WTC11 (cell line): ENCODE results near the gene MTNR1A. TPM values are rescaled to one million over a fixed set of nuclear protein-coding genes. Genes with fewer than 3 reads are reported as not detected.

Experiments used
- ATAC-seq: fragments of 200-7000 bp; cut with Tn5 transposase; 2 replicates; pipeline ENCODE4 v1.10.0; 2021; ENCODE audit warnings: mild to moderate bottlenecking, moderate library complexity
- CTCF ChIA-PET: fragments of 300-600 bp; sonication (Branson Sonifier 250); formaldehyde crosslinking; loops from one replicate; lab custom pipeline; 2021; ENCODE audit warnings: antibody characterized with exemption; lab: Charles Lee
- POLR2A ChIA-PET: fragments of 350-600 bp; sonication (Branson Sonifier 250); formaldehyde crosslinking; loops from one replicate; lab custom pipeline; 2021; ENCODE audit warnings: antibody characterized with exemption; lab: Charles Lee
- DNase-seq: peaks from one replicate; pipeline ENCODE4 v3.0.0; 2021; ENCODE audit warnings: low spot score
- H3K27ac Mint-ChIP-seq: 2 replicates; pipeline ENCODE4 v1.8.0; 2021; ENCODE audit warnings: mixed read lengths
- H3K27me3 Mint-ChIP-seq: 2 replicates; pipeline ENCODE4 v1.8.0; 2021; ENCODE audit warnings: low read depth, mild to moderate bottlenecking, moderate library complexity, mixed read lengths
- H3K36me3 Mint-ChIP-seq: 2 replicates; pipeline ENCODE4 v1.8.0; 2021; ENCODE audit warnings: mixed read lengths
- H3K4me1 Mint-ChIP-seq: 2 replicates; pipeline ENCODE4 v1.8.0; 2022; ENCODE audit warnings: mixed read lengths
- H3K4me3 Mint-ChIP-seq: 2 replicates; pipeline ENCODE4 v1.8.0; 2021; ENCODE audit warnings: mild to moderate bottlenecking, moderate library complexity, mixed read lengths
- H3K9me3 Mint-ChIP-seq: 2 replicates; pipeline ENCODE4 v1.8.0; 2021; ENCODE audit warnings: mixed read lengths
- ATF1 ChIP-seq: sonication (generic); formaldehyde crosslinking; IDR thresholded peaks from 2 replicates; pipeline ENCODE4 v1.8.1; 2023; ENCODE audit warnings: mild to moderate bottlenecking, moderate library complexity, missing genetic modification reagents
- CREB1 ChIP-seq: sonication (generic); formaldehyde crosslinking; IDR thresholded peaks from 2 replicates; pipeline ENCODE4 v1.8.0; 2023; ENCODE audit warnings: mild to moderate bottlenecking, missing genetic modification reagents
- E2F1 ChIP-seq: sonication (generic); formaldehyde crosslinking; IDR thresholded peaks from 2 replicates; pipeline ENCODE4 v1.8.0; 2022; ENCODE audit warnings: mild to moderate bottlenecking, missing genetic modification reagents
- ELF4 ChIP-seq: sonication (generic); formaldehyde crosslinking; IDR thresholded peaks from 2 replicates; pipeline ENCODE4 v1.8.1; 2022; ENCODE audit warnings: low read depth, mild to moderate bottlenecking, moderate library complexity, missing genetic modification reagents
- FOXJ3 ChIP-seq: sonication (generic); formaldehyde crosslinking; IDR thresholded peaks from 2 replicates; pipeline ENCODE4 v1.9.0; 2021; ENCODE audit warnings: missing genetic modification reagents, mild to moderate bottlenecking, borderline replicate concordance
- FOXK1 ChIP-seq: sonication (generic); formaldehyde crosslinking; IDR thresholded peaks from 2 replicates; pipeline ENCODE4 v1.8.0; 2022; ENCODE audit warnings: mild to moderate bottlenecking, moderate library complexity, missing genetic modification reagents
- GABPB1 ChIP-seq: sonication (generic); formaldehyde crosslinking; IDR thresholded peaks from 2 replicates; pipeline ENCODE4 v1.8.1; 2023; ENCODE audit warnings: mild to moderate bottlenecking, missing genetic modification reagents
- HMGXB4 ChIP-seq: sonication (generic); formaldehyde crosslinking; IDR thresholded peaks from 2 replicates; pipeline ENCODE4 v1.8.1; 2023; ENCODE audit warnings: mild to moderate bottlenecking, moderate library complexity, missing genetic modification reagents
- OVOL2 ChIP-seq: fragments of 250-450 bp; sonication (Bioruptor Pico); IDR thresholded peaks from 2 replicates; pipeline ENCODE4 v1.9.0; 2021; ENCODE audit warnings: mild to moderate bottlenecking, borderline replicate concordance
- PRRX2 ChIP-seq: fragments of 250-450 bp; sonication (Bioruptor Pico); IDR thresholded peaks from 2 replicates; pipeline ENCODE4 v1.8.0; 2021; ENCODE audit warnings: mild to moderate bottlenecking
- RORB ChIP-seq: fragments of 250-450 bp; sonication (Bioruptor Pico); IDR thresholded peaks from 2 replicates; pipeline ENCODE4 v1.9.0; 2021; ENCODE audit warnings: mild to moderate bottlenecking
- SP1 ChIP-seq: sonication (generic); formaldehyde crosslinking; conservative IDR thresholded peaks from 2 replicates; pipeline ENCODE4 v1.8.1; 2022; ENCODE audit warnings: missing genetic modification reagents
- TP53 ChIP-seq: sonication (generic); formaldehyde crosslinking; IDR thresholded peaks from 2 replicates; pipeline ENCODE4 v1.8.1; 2023; ENCODE audit warnings: mild to moderate bottlenecking, missing genetic modification reagents
- ZNF416 ChIP-seq: fragments of 250-450 bp; sonication (Bioruptor Pico); IDR thresholded peaks from 2 replicates; pipeline ENCODE4 v1.9.0; 2021; ENCODE audit warnings: mild to moderate bottlenecking, inconsistent platforms
- total RNA-seq: library from RNA; stranded (reverse); gene quantifications from 3 replicates; pipeline ENCODE4 v1.2.3, GENCODE V29; 2021
- TF ChIP-seq, protein P1 (sequence below): sonication (generic); formaldehyde crosslinking; IDR thresholded peaks from 2 replicates; pipeline ENCODE4 v1.8.1; 2023; ENCODE audit warnings: mild to moderate bottlenecking, missing genetic modification reagents
- TF ChIP-seq, protein P2 (sequence below): sonication (generic); formaldehyde crosslinking; IDR thresholded peaks from 2 replicates; pipeline ENCODE4 v1.8.1; 2022; ENCODE audit warnings: missing genetic modification reagents, borderline replicate concordance
- TF ChIP-seq, protein P3 (sequence below): fragments of 200-600 bp; IDR thresholded peaks from 2 replicates; pipeline ENCODE4 v1.8.0; 2022; ENCODE audit warnings: antibody characterized with exemption
- TF ChIP-seq, protein P4 (sequence below): sonication (generic); formaldehyde crosslinking; IDR thresholded peaks from 2 replicates; pipeline ENCODE4 v1.8.1; 2023; ENCODE audit warnings: mild to moderate bottlenecking, missing genetic modification reagents
- TF ChIP-seq, protein P5 (sequence below): sonication (generic); formaldehyde crosslinking; IDR thresholded peaks from 2 replicates; pipeline ENCODE4 v1.8.0; 2022; ENCODE audit warnings: mild to moderate bottlenecking, missing genetic modification reagents

The MTNR1A gene
- total RNA-seq, 1 experiment from 2014 or later, result 1.0 TPM

DNA sequence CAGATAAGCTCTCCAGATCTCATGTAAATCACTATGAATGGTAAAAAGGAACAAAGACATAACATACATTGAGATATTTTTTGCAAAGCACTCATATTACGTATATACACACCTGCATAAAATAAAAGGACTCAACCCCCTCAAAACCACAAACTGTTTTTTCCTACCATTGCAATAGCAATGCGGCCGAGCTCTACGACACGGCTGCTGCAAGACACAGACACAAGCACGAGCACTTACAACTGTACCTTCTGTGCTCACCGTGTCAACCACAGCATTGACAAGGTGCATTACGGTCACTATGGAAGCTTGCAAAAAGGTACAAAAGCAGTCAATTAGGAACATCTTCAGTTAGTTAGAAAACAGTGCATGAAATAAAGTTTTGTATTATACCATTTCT, 37.1 kb upstream of the MTNR1A start:
- H3K9me3 Mint-ChIP-seq, result no peaks in the 10 kb centered on the region

GRCh38 chr4:186591651-186592050, 36.3 kb upstream of the MTNR1A start:
- Mint-ChIP-seq H3K4me3 (no peak overlapping the region), H3K36me3 (peaks cover 55% of the 10 kb centered on the region), H3K27ac (no peak overlapping the region), H3K27me3 (no peaks in the 10 kb centered on the region), H3K9me3 (no peaks in the 10 kb centered on the region), H3K4me1 (peaks cover 2% of the 10 kb centered on the region; the same call in 1 of the 2 replicates)
- ChIA-PET POLR2A (no interaction called here), CTCF (interaction anchor here (0.5 kb wide), 1 partner anchor 16 kb away, joined by 3 read pairs; no protein-coding TSS in a partner anchor)
- DNase-seq (no peak), ATAC-seq (no peak)
- TF ChIP-seq RORB (CRISPR knock-in tag) (no peak), OVOL2 (no peak), TP53 (CRISPR knock-in tag) (no peak), ZNF416 (no peak), ELF4 (CRISPR knock-in tag) (no peak), FOXK1 (no peak), CREB1 (CRISPR knock-in tag) (no peak), PRRX2 (CRISPR knock-in tag) (no peak), GABPB1 (CRISPR knock-in tag) (no peak), ATF1 (CRISPR knock-in tag) (no peak)
- TF ChIP-seq, protein P1, sequence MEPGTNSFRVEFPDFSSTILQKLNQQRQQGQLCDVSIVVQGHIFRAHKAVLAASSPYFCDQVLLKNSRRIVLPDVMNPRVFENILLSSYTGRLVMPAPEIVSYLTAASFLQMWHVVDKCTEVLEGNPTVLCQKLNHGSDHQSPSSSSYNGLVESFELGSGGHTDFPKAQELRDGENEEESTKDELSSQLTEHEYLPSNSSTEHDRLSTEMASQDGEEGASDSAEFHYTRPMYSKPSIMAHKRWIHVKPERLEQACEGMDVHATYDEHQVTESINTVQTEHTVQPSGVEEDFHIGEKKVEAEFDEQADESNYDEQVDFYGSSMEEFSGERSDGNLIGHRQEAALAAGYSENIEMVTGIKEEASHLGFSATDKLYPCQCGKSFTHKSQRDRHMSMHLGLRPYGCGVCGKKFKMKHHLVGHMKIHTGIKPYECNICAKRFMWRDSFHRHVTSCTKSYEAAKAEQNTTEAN (CRISPR knock-in tag), result no peak
- TF ChIP-seq, protein P2, sequence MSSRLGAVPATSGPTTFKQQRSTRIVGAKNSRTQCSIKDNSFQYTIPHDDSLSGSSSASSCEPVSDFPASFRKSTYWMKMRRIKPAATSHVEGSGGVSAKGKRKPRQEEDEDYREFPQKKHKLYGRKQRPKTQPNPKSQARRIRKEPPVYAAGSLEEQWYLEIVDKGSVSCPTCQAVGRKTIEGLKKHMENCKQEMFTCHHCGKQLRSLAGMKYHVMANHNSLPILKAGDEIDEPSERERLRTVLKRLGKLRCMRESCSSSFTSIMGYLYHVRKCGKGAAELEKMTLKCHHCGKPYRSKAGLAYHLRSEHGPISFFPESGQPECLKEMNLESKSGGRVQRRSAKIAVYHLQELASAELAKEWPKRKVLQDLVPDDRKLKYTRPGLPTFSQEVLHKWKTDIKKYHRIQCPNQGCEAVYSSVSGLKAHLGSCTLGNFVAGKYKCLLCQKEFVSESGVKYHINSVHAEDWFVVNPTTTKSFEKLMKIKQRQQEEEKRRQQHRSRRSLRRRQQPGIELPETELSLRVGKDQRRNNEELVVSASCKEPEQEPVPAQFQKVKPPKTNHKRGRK (CRISPR knock-in tag), result no peak
- TF ChIP-seq, protein P3, sequence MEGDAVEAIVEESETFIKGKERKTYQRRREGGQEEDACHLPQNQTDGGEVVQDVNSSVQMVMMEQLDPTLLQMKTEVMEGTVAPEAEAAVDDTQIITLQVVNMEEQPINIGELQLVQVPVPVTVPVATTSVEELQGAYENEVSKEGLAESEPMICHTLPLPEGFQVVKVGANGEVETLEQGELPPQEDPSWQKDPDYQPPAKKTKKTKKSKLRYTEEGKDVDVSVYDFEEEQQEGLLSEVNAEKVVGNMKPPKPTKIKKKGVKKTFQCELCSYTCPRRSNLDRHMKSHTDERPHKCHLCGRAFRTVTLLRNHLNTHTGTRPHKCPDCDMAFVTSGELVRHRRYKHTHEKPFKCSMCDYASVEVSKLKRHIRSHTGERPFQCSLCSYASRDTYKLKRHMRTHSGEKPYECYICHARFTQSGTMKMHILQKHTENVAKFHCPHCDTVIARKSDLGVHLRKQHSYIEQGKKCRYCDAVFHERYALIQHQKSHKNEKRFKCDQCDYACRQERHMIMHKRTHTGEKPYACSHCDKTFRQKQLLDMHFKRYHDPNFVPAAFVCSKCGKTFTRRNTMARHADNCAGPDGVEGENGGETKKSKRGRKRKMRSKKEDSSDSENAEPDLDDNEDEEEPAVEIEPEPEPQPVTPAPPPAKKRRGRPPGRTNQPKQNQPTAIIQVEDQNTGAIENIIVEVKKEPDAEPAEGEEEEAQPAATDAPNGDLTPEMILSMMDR, result no peak
- TF ChIP-seq, protein P4, sequence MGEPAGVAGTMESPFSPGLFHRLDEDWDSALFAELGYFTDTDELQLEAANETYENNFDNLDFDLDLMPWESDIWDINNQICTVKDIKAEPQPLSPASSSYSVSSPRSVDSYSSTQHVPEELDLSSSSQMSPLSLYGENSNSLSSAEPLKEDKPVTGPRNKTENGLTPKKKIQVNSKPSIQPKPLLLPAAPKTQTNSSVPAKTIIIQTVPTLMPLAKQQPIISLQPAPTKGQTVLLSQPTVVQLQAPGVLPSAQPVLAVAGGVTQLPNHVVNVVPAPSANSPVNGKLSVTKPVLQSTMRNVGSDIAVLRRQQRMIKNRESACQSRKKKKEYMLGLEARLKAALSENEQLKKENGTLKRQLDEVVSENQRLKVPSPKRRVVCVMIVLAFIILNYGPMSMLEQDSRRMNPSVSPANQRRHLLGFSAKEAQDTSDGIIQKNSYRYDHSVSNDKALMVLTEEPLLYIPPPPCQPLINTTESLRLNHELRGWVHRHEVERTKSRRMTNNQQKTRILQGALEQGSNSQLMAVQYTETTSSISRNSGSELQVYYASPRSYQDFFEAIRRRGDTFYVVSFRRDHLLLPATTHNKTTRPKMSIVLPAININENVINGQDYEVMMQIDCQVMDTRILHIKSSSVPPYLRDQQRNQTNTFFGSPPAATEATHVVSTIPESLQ (CRISPR knock-in tag), result no peak
- TF ChIP-seq, protein P5, sequence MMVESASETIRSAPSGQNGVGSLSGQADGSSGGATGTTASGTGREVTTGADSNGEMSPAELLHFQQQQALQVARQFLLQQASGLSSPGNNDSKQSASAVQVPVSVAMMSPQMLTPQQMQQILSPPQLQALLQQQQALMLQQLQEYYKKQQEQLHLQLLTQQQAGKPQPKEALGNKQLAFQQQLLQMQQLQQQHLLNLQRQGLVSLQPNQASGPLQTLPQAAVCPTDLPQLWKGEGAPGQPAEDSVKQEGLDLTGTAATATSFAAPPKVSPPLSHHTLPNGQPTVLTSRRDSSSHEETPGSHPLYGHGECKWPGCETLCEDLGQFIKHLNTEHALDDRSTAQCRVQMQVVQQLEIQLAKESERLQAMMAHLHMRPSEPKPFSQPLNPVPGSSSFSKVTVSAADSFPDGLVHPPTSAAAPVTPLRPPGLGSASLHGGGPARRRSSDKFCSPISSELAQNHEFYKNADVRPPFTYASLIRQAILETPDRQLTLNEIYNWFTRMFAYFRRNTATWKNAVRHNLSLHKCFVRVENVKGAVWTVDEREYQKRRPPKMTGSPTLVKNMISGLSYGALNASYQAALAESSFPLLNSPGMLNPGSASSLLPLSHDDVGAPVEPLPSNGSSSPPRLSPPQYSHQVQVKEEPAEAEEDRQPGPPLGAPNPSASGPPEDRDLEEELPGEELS (CRISPR knock-in tag), result no peak

More for the DNA sequence above, 37.1 kb upstream of the MTNR1A start:
- Mint-ChIP-seq H3K36me3 (peaks cover 59% of the 10 kb centered on the region), H3K4me3 (no peak overlapping the region), H3K27ac (no peak overlapping the region), H3K27me3 (no peaks in the 10 kb centered on the region), H3K4me1 (peaks cover 2% of the 10 kb centered on the region; the same call in 1 of the 2 replicates)
- no peak for DNase-seq
- ATAC-seq, result no peak
- POLR2A ChIA-PET, result no interaction called here
- TF ChIP-seq SP1 (CRISPR knock-in tag) (no peak), HMGXB4 (CRISPR knock-in tag) (no peak), FOXJ3 (CRISPR knock-in tag) (no peak), E2F1 (CRISPR knock-in tag) (no peak)
- CTCF ChIA-PET, result no interaction called here
